Measurements from ENCODE around the gene IL9R. TPM values are rescaled to one million over a fixed set of nuclear protein-coding genes. Genes with fewer than 3 reads are reported as not detected.

Gene IL9R
- total and polyA plus RNA-seq, 9 of the 15 experiments (the other 6 are each of a cell fraction or from before 2014, with no cell fraction given) = 0.58 to 2.7 (median 1.6) TPM

GRCh38 chrX:155998116-155998515 is 620 bp downstream of the IL9R start:
- intact Hi-C loops (cut with micrococcal nuclease) (no loop called here), in situ Hi-C loops (cut with MboI) (no loop called here)
- Histone ChIP-seq H3K9me1 (ENCODE audit: control insufficient read depth, insufficient read depth, low read length) (no peaks in the 10 kb centered on the region), H3K27ac (ENCODE audit: extremely low read depth, low read depth, low read length) (peak overlapping the region; percentile 53; the same call in 1 of the 3 replicates), H3K36me3 (ENCODE audit: control insufficient read depth, insufficient read depth, low read length) (no peaks in the 10 kb centered on the region), H3K4me3 (no peak overlapping the region), H3K4me1 (replicated peaks in 1 of 2; ENCODE audit: control insufficient read depth in 2 of 2, insufficient read depth in 2 of 2, low read length in 2 of 2) (peaks cover 28 to 41% of the 10 kb centered on the region in 2 experiments), H3K9me3 (replicated peaks; ENCODE audit: control insufficient read depth, insufficient read depth, low read depth, low read length) (no peaks in the 10 kb centered on the region), H3K27me3 (ENCODE audit: control insufficient read depth in 2 of 2, insufficient read depth in 2 of 2, low read length in 2 of 2) (no peaks in the 10 kb centered on the region), H3K9ac (ENCODE audit: insufficient read depth in 1 of 2, low read depth in 2 of 2, low read length in 2 of 2) (no peak overlapping the region), H2AFZ (ENCODE audit: low read depth, low read length) (0 out of 2 replicates have a peak overlapping the region, but pooled peaks have one; percentile 67), H3K4me2 (ENCODE audit: insufficient read depth, low read length) (peak overlapping the region; percentile 41), H3K79me2 (ENCODE audit: control insufficient read depth, insufficient read depth, low read length) (no peaks in the 10 kb centered on the region; the same call in 2 of the 3 replicates), H4K20me1 (replicated peaks; ENCODE audit: control insufficient read depth, insufficient read depth, low read length) (no peaks in the 10 kb centered on the region)
- DNase-seq (ENCODE audit: extremely low read depth in 1 of 4, low spot score in 3 of 4) (no peak), FAIRE-seq (no peak), ATAC-seq (no peak)
- no TSS peak for BruUV-seq (replicated peaks)
- no peak for TF ChIP-seq CREB5 (CRISPR knock-in tag; IDR thresholded peaks at IDR 0.05)
- no peak for TF ChIP-seq DMBX1 (CRISPR knock-in tag; IDR thresholded peaks at IDR 0.05; ENCODE audit: borderline replicate concordance)
- no peak for TF ChIP-seq PHTF2 (CRISPR knock-in tag; IDR thresholded peaks at IDR 0.05)
- no peak for TF ChIP-seq CREB3L1 (IDR thresholded peaks at IDR 0.05; ENCODE audit: borderline replicate concordance, low read depth)
- no peak for TF ChIP-seq HDAC8 (tag; IDR thresholded peaks at IDR 0.05)
- no peak for TF ChIP-seq DDX20 (tag; IDR thresholded peaks at IDR 0.05; ENCODE audit: low read depth)
- no peak for TF ChIP-seq GTF2F1 (IDR thresholded peaks at IDR 0.05; ENCODE audit: low read depth, low read length)
- TF ChIP-seq SMAD3 (CRISPR knock-in tag; conservative IDR thresholded peaks at IDR 0.05) = no peak
- TF ChIP-seq PHB2 (IDR thresholded peaks at IDR 0.05; ENCODE audit: low read depth) = no peak
- TF ChIP-seq STAT6 (CRISPR knock-in tag; IDR thresholded peaks at IDR 0.05) = no peak
- ChIA-PET CTCF (ENCODE audit: low intra/inter-chr PET ratio) (no interaction called here), POLR2A (no interaction called here)
- 60% methylated on average over 1 of the region's 1 CpG for WGBS (ENCODE audit: insufficient coverage, low coverage, missing lambda C conversion rate)
